Tibial nerve (tissue), 4 donors: ENCODE data around the gene TUSC2. TPM values are rescaled to one million over a fixed set of nuclear protein-coding genes. Genes with fewer than 3 reads are reported as not detected.

Source experiments
- DNase-seq, 2 donors: peaks; one replicate each; pipeline ENCODE4 v3.0.0-alpha.2; 2019; ENCODE audit warnings: low spot score in 2 of 2
- H3K27ac ChIP-seq, 4 donors: fragments of 200-600 bp; sonication (generic) in 3 of 4; one replicate each; pipeline ENCODE4 v1.5.1; 2017 to 2019; ENCODE audit warnings: mild to moderate bottlenecking in 1 of 4
- H3K27me3 ChIP-seq, 2 donors: fragments of 200-600 bp; sonication (generic) in 1 of 2; one replicate each; pipeline versions ENCODE4 v1.5.1 to v1.6.0; 2017 to 2019
- H3K36me3 ChIP-seq, 3 donors: fragments of 200-600 bp; sonication (generic); one replicate each; pipeline ENCODE4 v1.5.1; 2018 to 2019
- H3K4me1 ChIP-seq, 4 donors: fragments of 200-600 bp; sonication (generic) in 3 of 4; one replicate each; pipeline ENCODE4 v1.5.1; 2017 to 2019
- H3K4me3 ChIP-seq, 4 donors: fragments of 200-600 bp; sonication (generic) in 3 of 4; one replicate each; pipeline ENCODE4 v1.5.1; 2017 to 2019; ENCODE audit warnings: mild to moderate bottlenecking in 1 of 4, moderate library complexity in 1 of 4
- H3K9me3 ChIP-seq, 4 donors: fragments of 200-600 bp; sonication (generic) in 3 of 4; one replicate each; pipeline ENCODE4 v1.5.1; 2017 to 2019
- EP300 ChIP-seq, 2 donors: sonication (generic); formaldehyde crosslinking; IDR thresholded peaks; one replicate each; pipeline ENCODE4 v1.6.1; 2017; ENCODE audit warnings: antibody characterized with exemption in 2 of 2, mild to moderate bottlenecking in 1 of 2
- POLR2A ChIP-seq, 2 donors: fragments of 450-650 bp; IDR thresholded peaks; one replicate each; pipeline ENCODE4 v1.6.1; 2017; ENCODE audit warnings: antibody characterized with exemption in 2 of 2, mild to moderate bottlenecking in 2 of 2, moderate library complexity in 2 of 2
- WGBS, 2 donors: methylation state at CpG; one replicate each; pipeline ENCODE4 v1.1.5; 2018; 5-methylcytosine and 5-hydroxymethylcytosine counted together
- total RNA-seq, 4 donors: library from RNA; depleted of rRNA; stranded (reverse); fragments of >200 nt; gene quantifications; one replicate each; pipeline ENCODE4 v1.1.0, GENCODE V29; 2016
- TF ChIP-seq, protein P1 (sequence below), 5 experiments: fragments of 200-600 bp in 3 of 5; fragments of 450-650 bp in 2 of 5; sonication (generic) in 3 of 5; IDR thresholded peaks; one replicate each; pipeline ENCODE4 v1.5.1; 2016 to 2019; ENCODE audit warnings: antibody characterized with exemption in 5 of 5, mild to moderate bottlenecking in 3 of 5, moderate library complexity in 2 of 5

The TUSC2 gene
- total RNA-seq, 4 donors from 2014 or later: 19.0 to 31.9 (median 20.8) TPM

DNA sequence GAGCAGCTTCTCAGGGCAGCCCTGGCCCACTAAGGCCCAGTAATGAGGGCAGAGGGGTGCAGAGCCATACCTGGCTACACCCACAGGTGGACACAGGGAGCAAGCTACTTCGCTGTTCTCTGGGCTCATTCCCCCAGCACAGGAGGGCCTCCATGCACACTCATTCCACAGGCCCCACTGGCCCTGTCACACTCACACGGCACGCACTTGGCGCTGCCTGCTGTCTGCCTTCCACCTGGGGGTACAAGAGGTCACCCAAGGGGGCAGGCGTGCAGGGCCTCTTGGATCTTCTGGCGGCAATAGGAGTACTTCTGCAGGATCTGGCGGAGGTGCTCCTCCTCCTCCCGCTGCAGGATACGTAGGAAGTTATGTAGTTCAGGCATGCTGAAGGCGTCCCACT is 2.3 kb upstream of the TUSC2 start:
- 86 to 89% methylated on average over 7 to 9 of the region's 10 CpGs for WGBS, 2 donors
- Histone ChIP-seq H3K4me3 (no peak overlapping the region), H3K36me3 (peaks cover 5 to 50% (median 17%) of the 10 kb centered on the region in 3 donors), H3K27ac (no peak overlapping the region), H3K9me3 (no peaks in the 10 kb centered on the region), H3K27me3 (no peaks in the 10 kb centered on the region), H3K4me1 (peaks cover 0 to 67% (median 29%) of the 10 kb centered on the region in 4 donors)
- DNase-seq: no peak
- TF ChIP-seq, protein P1, sequence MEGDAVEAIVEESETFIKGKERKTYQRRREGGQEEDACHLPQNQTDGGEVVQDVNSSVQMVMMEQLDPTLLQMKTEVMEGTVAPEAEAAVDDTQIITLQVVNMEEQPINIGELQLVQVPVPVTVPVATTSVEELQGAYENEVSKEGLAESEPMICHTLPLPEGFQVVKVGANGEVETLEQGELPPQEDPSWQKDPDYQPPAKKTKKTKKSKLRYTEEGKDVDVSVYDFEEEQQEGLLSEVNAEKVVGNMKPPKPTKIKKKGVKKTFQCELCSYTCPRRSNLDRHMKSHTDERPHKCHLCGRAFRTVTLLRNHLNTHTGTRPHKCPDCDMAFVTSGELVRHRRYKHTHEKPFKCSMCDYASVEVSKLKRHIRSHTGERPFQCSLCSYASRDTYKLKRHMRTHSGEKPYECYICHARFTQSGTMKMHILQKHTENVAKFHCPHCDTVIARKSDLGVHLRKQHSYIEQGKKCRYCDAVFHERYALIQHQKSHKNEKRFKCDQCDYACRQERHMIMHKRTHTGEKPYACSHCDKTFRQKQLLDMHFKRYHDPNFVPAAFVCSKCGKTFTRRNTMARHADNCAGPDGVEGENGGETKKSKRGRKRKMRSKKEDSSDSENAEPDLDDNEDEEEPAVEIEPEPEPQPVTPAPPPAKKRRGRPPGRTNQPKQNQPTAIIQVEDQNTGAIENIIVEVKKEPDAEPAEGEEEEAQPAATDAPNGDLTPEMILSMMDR (IDR thresholded peaks at IDR 0.05): no peak
- TF ChIP-seq EP300 (IDR thresholded peaks at IDR 0.05): no peak
- no peak for TF ChIP-seq POLR2A (IDR thresholded peaks at IDR 0.05)

DNA sequence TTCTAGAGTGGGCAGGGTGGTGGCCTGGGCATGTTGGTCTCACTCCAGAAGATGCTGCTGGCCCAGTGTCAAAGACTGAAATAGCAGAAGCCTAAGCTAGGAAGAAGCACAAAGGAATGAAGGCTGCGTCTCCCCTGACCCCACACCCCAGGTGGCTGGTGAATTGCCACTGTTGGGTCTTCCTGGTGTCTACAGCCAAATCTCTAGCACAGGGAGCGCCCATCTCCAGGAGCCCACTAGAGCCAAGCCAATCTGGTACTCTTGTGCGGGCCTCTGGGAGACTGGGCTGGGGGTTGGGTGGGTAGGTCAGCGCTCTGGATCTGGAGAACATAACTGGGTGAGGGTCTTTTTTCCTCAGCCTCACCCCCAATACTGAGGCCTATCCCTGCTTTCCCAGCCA is 894 bp downstream of the TUSC2 start:
- no peak for DNase-seq
- Histone ChIP-seq H3K4me1 (peaks cover 0 to 70% (median 29%) of the 10 kb centered on the region in 4 donors), H3K4me3 (peak overlapping the region; percentile 78 to 97 (median 90)), H3K27ac (peak overlapping the region in 2 of 4 donors; percentile 88 to 89), H3K36me3 (peaks cover 5 to 50% (median 17%) of the 10 kb centered on the region in 3 donors), H3K9me3 (no peaks in the 10 kb centered on the region), H3K27me3 (no peaks in the 10 kb centered on the region)
- WGBS, 2 donors: 70 to 75% methylated on average over 4 of the region's 4 CpGs
- TF ChIP-seq, protein P1 (IDR thresholded peaks at IDR 0.05): no peak
- TF ChIP-seq POLR2A (IDR thresholded peaks at IDR 0.05): no peak
- TF ChIP-seq EP300 (IDR thresholded peaks at IDR 0.05): no peak

DNA sequence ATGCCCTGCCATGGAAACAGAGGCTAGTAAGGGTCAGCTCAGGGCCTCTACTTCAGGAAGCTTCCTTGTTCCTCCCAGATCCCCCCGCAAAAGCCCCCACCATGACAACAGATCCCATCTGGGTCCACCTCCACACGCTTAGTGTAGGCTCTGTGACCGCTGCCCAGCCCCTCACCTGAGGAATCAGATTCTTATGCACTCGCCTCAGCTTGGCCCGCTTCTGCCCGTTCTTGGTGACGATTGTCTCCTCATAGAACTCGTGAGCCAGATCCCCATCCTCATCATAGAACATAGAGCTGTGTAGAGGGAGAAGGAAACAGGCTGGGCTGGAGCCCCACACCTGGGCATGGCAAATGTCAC is 1.9 kb downstream of the TUSC2 start:
- Histone ChIP-seq H3K36me3 (peaks cover 5 to 40% (median 13%) of the 10 kb centered on the region in 3 donors), H3K4me3 (no peak overlapping the region), H3K9me3 (no peaks in the 10 kb centered on the region), H3K27me3 (no peaks in the 10 kb centered on the region), H3K27ac (no peak overlapping the region), H3K4me1 (peaks cover 0 to 72% (median 32%) of the 10 kb centered on the region in 4 donors)
- TF ChIP-seq, protein P1 (IDR thresholded peaks at IDR 0.05): no peak
- TF ChIP-seq EP300 (IDR thresholded peaks at IDR 0.05) (no peak), POLR2A (IDR thresholded peaks at IDR 0.05) (no peak)
- DNase-seq: no peak
- 86 to 90% methylated on average over 8 of the region's 8 CpGs for WGBS, 2 donors

DNA sequence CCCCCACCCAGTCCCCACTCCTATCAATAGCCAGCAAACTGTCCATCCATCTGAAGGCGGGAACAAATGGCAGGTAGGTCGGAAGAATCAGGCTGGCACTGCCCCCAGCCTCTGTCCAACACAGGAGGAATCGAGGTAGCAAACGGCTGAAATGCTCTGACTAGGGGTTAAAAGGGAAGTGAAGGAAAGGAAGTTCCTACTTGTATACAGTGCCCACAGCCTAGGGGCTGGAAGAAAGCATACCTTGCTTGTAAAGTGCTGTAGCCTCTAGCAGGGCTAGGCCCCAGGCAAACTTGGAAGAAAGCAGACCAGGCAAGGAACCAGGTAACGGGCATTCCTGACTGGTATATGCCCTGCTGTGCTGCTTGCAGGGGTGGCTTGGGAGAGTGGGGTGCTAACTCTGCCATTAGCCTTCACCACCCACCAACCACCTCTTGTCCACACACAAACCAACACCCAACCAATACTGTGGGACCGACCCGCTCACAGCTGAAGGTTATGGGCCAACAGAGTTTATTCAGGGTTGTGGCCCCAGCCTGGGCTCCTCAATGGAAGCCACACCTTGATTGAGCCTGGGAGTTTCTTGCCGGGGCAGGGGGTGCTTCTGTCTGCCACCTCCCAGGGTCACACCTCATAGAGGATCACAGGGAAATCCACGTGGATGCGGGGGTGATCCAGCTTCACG is 2.4 kb downstream of the TUSC2 start:
- TF ChIP-seq, protein P1 (IDR thresholded peaks at IDR 0.05): no peak
- TF ChIP-seq POLR2A (IDR thresholded peaks at IDR 0.05) (no peak), EP300 (IDR thresholded peaks at IDR 0.05) (no peak)
- Histone ChIP-seq H3K27me3 (no peaks in the 10 kb centered on the region), H3K36me3 (peaks cover 3 to 35% (median 8%) of the 10 kb centered on the region in 3 donors), H3K27ac (peak overlapping the region in 2 of 4 donors; percentile 5 to 99), H3K4me1 (peaks cover 0 to 72% (median 32%) of the 10 kb centered on the region in 4 donors), H3K4me3 (no peak overlapping the region), H3K9me3 (no peaks in the 10 kb centered on the region)
- 80 to 82% methylated on average over 8 to 11 of the region's 11 CpGs for WGBS, 2 donors
- no peak for DNase-seq

DNA sequence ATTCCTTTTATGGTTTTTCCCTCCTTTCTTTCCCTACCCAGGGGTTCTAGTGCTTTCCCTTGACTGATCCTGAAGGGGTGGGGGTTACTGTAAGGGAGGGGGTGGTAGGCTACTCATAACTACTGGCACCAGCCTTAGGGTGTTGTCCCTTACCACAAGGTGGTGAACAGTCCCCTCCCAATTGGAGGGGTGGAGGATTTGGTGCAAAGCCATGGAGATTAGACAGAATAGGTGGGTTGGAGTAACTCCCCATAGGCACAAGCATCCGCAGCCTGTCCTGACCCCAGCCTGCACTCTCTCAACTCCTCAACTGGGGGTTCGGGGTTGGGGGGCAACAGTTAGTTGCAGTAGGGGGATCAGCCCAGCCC is 2.9 kb downstream of the TUSC2 start:
- peaks cover 0 to 77% (median 36%) of the 10 kb centered on the region in 4 donors for H3K4me1 ChIP-seq
- H3K36me3 ChIP-seq: peaks cover 0 to 30% (median 2%) of the 10 kb centered on the region in 3 donors
- no peak for TF ChIP-seq POLR2A (IDR thresholded peaks at IDR 0.05)
- TF ChIP-seq, protein P1 (IDR thresholded peaks at IDR 0.05): no peak
- no peak for TF ChIP-seq EP300 (IDR thresholded peaks at IDR 0.05)
- no peak overlapping the region for H3K4me3 ChIP-seq
- H3K9me3 ChIP-seq: no peaks in the 10 kb centered on the region
- no peaks in the 10 kb centered on the region for H3K27me3 ChIP-seq
- peak overlapping the region in 2 of 4 donors; percentile 5 to 99 for H3K27ac ChIP-seq
- DNase-seq: no peak
- 73 to 83% methylated on average over 2 of the region's 2 CpGs for WGBS, 2 donors
